IMR-90 (cell line): ENCODE results near the gene RFX2. TPM values are rescaled to one million over a fixed set of nuclear protein-coding genes. Genes with fewer than 3 reads are reported as not detected.

Experiments
- ATAC-seq: fragments of 200-7000 bp; cut with Tn5 transposase; 2 replicates; pipeline ENCODE4 v1.9.1; 2020; ENCODE audit warnings: low read depth, mild to moderate bottlenecking, moderate library complexity
- BruUV-seq: library from RNA; stranded (reverse); fragments of 400-500 nt; replicated peaks from 2 replicates; lab custom pipeline; 2021; lab: Mats Ljungman, UMichigan
- CTCF ChIA-PET: fragments of 300-600 bp; formaldehyde crosslinking; extraction: SDS; loops from one replicate; lab custom pipeline; 2021; ENCODE audit warnings: antibody characterized with exemption; lab: Yijun Ruan, JAX
- POLR2A ChIA-PET: fragments of 300-600 bp; sonication (Branson Sonifier 250); formaldehyde crosslinking; loops from one replicate; lab custom pipeline; 2022; ENCODE audit warnings: antibody characterized with exemption; ENCODE audit not compliant: unreplicated experiment; lab: Charles Lee
- DNase-seq: peaks from one replicate; pipeline ENCODE4 v3.0.0; 2013
- H2AFZ ChIP-seq: replicated peaks from 2 replicates; pipeline ENCODE3; 2013; ENCODE audit warnings: low read length, mild to moderate bottlenecking; ENCODE audit not compliant: poor library complexity
- H2AK5ac ChIP-seq: 2 replicates; pipeline ENCODE4 v1.6.1; 2013; ENCODE audit warnings: low read depth, low read length, inconsistent platforms
- H2AK9ac ChIP-seq: replicated peaks from 2 replicates; pipeline ENCODE3; 2013; ENCODE audit warnings: mild to moderate bottlenecking, low read depth, low read length, moderate library complexity; ENCODE audit not compliant: poor library complexity
- H2BK120ac ChIP-seq: 2 replicates; pipeline ENCODE4 v1.6.1; 2013; ENCODE audit warnings: low read depth, low read length, inconsistent platforms
- H2BK15ac ChIP-seq: 3 replicates; pipeline ENCODE4 v1.6.1; 2013; ENCODE audit warnings: low read depth, low read length, inconsistent platforms
- H2BK20ac ChIP-seq: 2 replicates; pipeline ENCODE4 v1.6.1; 2013; ENCODE audit warnings: low read depth, mild to moderate bottlenecking, inconsistent platforms, low read length, moderate library complexity
- H2BK5ac ChIP-seq: 2 replicates; pipeline ENCODE4 v1.6.1; 2013; ENCODE audit warnings: mild to moderate bottlenecking, low read depth, low read length, inconsistent platforms; ENCODE audit not compliant: poor library complexity, severe bottlenecking
- H3K14ac ChIP-seq: replicated peaks from 2 replicates; pipeline ENCODE4 v1.6.1; 2013; ENCODE audit warnings: low read depth, low read length, inconsistent platforms
- H3K18ac ChIP-seq: 2 replicates; pipeline ENCODE4 v1.6.1; 2013; ENCODE audit warnings: low read depth, low read length, control low read depth
- H3K23ac ChIP-seq: 2 replicates; pipeline ENCODE4 v1.6.1; 2013; ENCODE audit warnings: low read depth, low read length, inconsistent platforms
- H3K27ac ChIP-seq: 2 replicates; pipeline ENCODE4 v1.5.1; 2013; ENCODE audit warnings: mild to moderate bottlenecking, control low read depth, low read length; ENCODE audit not compliant: insufficient read depth
- H3K27me3 ChIP-seq: 2 replicates; pipeline ENCODE4 v1.6.1; 2013; ENCODE audit warnings: low read length; ENCODE audit not compliant: control insufficient read depth, insufficient read depth
- H3K36me3 ChIP-seq: 2 replicates; pipeline ENCODE4 v1.6.1; 2013; ENCODE audit warnings: low read length, mixed read lengths; ENCODE audit not compliant: control insufficient read depth, insufficient read depth
- H3K4ac ChIP-seq: 2 replicates; pipeline ENCODE4 v1.6.1; 2013; ENCODE audit warnings: low read depth, low read length, inconsistent platforms
- H3K4me1 ChIP-seq: 2 replicates; pipeline ENCODE4 v1.6.1; 2013; ENCODE audit warnings: low read length, mixed read lengths; ENCODE audit not compliant: control insufficient read depth, insufficient read depth
- H3K4me2 ChIP-seq: 2 replicates; pipeline ENCODE4 v1.6.1; 2013; ENCODE audit warnings: low read depth, mild to moderate bottlenecking, control low read depth, low read length, moderate library complexity
- H3K4me3 ChIP-seq: 2 replicates; pipeline ENCODE4 v1.5.1; 2013; ENCODE audit warnings: low read depth, mild to moderate bottlenecking, control low read depth, low read length, moderate library complexity; ENCODE audit not compliant: insufficient read depth
- H3K56ac ChIP-seq: 2 replicates; pipeline ENCODE4 v1.6.1; 2013; ENCODE audit warnings: low read length, inconsistent platforms; ENCODE audit not compliant: insufficient read depth; ENCODE audit errors: extremely low read depth
- H3K79me1 ChIP-seq, 2 experiments: 2 replicates each; pipeline ENCODE4 v1.6.1; 2013; ENCODE audit warnings: low read length in 2 of 2, inconsistent platforms in 1 of 2, low read depth in 1 of 2
- H3K9ac ChIP-seq: 2 replicates; pipeline ENCODE4 v1.6.1; 2013; ENCODE audit warnings: low read depth, low read length, control low read depth
- H3K9me1 ChIP-seq: 2 replicates; pipeline ENCODE4 v1.6.1; 2013; ENCODE audit warnings: low read length, inconsistent platforms; ENCODE audit not compliant: insufficient read depth
- H3K9me3 ChIP-seq: 2 replicates; pipeline ENCODE4 v1.6.1; 2013; ENCODE audit warnings: low read length; ENCODE audit not compliant: control insufficient read depth, insufficient read depth
- H4K20me1 ChIP-seq: 2 replicates; pipeline ENCODE4 v1.6.1; 2013; ENCODE audit warnings: low read length, inconsistent platforms; ENCODE audit not compliant: insufficient read depth
- H4K5ac ChIP-seq: 2 replicates; pipeline ENCODE4 v1.6.1; 2013; ENCODE audit warnings: mild to moderate bottlenecking, low read depth, low read length, control low read depth
- H4K8ac ChIP-seq, 2 experiments: 2 replicates each; pipeline ENCODE4 v1.6.1; 2013; ENCODE audit warnings: low read depth in 2 of 2, low read length in 2 of 2, control low read depth in 1 of 2, inconsistent platforms in 1 of 2
- H4K91ac ChIP-seq: 2 replicates; pipeline ENCODE4 v1.6.1; 2013; ENCODE audit warnings: low read depth, low read length, inconsistent platforms; ENCODE audit not compliant: insufficient read depth
- BHLHE40 ChIP-seq: fragments of 150-350 bp; IDR thresholded peaks from 2 replicates; pipeline ENCODE4 v1.6.1; 2016; ENCODE audit warnings: mild to moderate bottlenecking, low read depth, low read length
- CEBPB ChIP-seq: IDR thresholded peaks from 2 replicates; pipeline ENCODE4 v1.6.1; 2012; ENCODE audit warnings: low read depth, low read length, improper control_type of control experiment
- CHD1 ChIP-seq: IDR thresholded peaks from 2 replicates; pipeline ENCODE4 v1.6.1; 2012; ENCODE audit warnings: low read depth, low read length, improper control_type of control experiment
- FOS ChIP-seq: fragments of 150-350 bp; IDR thresholded peaks from 2 replicates; pipeline ENCODE4 v1.6.1; 2016; ENCODE audit warnings: low read depth, low read length
- MAFK ChIP-seq: IDR thresholded peaks from 2 replicates; pipeline ENCODE4 v1.6.1; 2012; ENCODE audit warnings: low read depth, low read length, improper control_type of control experiment
- MXI1 ChIP-seq: IDR thresholded peaks from 2 replicates; pipeline ENCODE4 v1.6.1; 2012; ENCODE audit warnings: low read depth, mild to moderate bottlenecking, low read length, moderate library complexity, borderline replicate concordance
- NFE2L2 ChIP-seq: fragments of 150-350 bp; IDR thresholded peaks from 2 replicates; pipeline ENCODE4 v1.6.1; 2016; ENCODE audit warnings: low read depth, mild to moderate bottlenecking, low read length
- POLR2A ChIP-seq: IDR thresholded peaks from 2 replicates; pipeline ENCODE4 v1.6.1; 2012; ENCODE audit warnings: mild to moderate bottlenecking, low read depth, low read length
- RCOR1 ChIP-seq: IDR thresholded peaks from 2 replicates; pipeline ENCODE4 v1.6.1; 2012; ENCODE audit warnings: mild to moderate bottlenecking, low read length, improper control_type of control experiment; ENCODE audit not compliant: insufficient replicate concordance
- SMC3 ChIP-seq: fragments of 150-350 bp; IDR thresholded peaks from 2 replicates; pipeline ENCODE4 v1.6.1; 2016; ENCODE audit warnings: low read depth, mild to moderate bottlenecking, antibody characterized with exemption, low read length, moderate library complexity
- WGBS, 2 experiments: methylation state at CpG; one replicate each; pipeline versions ENCODE4 v1.1.5 to v1.1.7; 2013; ENCODE audit warnings: missing lambda C conversion rate in 2 of 2; ENCODE audit not compliant: insufficient read length in 1 of 2; ENCODE audit errors: extremely low coverage in 2 of 2; 5-methylcytosine and 5-hydroxymethylcytosine counted together
- dilution Hi-C: fragments of 300-500 bp; cut with HindIII; formaldehyde crosslinking; loops from one replicate; pipeline ENCODE4 v1.14.3; 2018; ENCODE audit warnings: low sequenced_read_pairs; ENCODE audit not compliant: unreplicated experiment
- in situ Hi-C: fragments of 300-500 bp; cut with MboI; formaldehyde crosslinking; loops from 3 replicates; pipeline ENCODE4 v1.14.3; 2019; ENCODE audit warnings: low sequenced_read_pairs, inconsistent platforms, mixed read lengths
- intact Hi-C: fragments of 100-400 bp; cut with micrococcal nuclease; formaldehyde crosslinking; loops from 2 replicates; pipeline ENCODE4 v1.10.0; 2022
- polyA plus RNA-seq, 3 experiments: library from polyadenylated mRNA; depleted of rRNA; stranded (reverse); fragments of >200 nt; gene quantifications; 2 replicates each; pipeline ENCODE4 v1.2.3, GENCODE V29; 2012; ENCODE audit warnings: low replicate concordance in 1 of 3
- total RNA-seq: library from RNA; depleted of rRNA; stranded (reverse); fragments of >200 nt; gene quantifications from 2 replicates; pipeline ENCODE4 v1.2.3, GENCODE V29; 2012
- TF ChIP-seq, protein P1 (sequence below): fragments of 150-350 bp; IDR thresholded peaks from 2 replicates; pipeline ENCODE4 v1.6.1; 2016; ENCODE audit warnings: low read depth, mild to moderate bottlenecking, low read length, moderate library complexity, borderline replicate concordance
- TF ChIP-seq, protein P2 (sequence below): fragments of 150-350 bp; IDR thresholded peaks from 2 replicates; pipeline ENCODE4 v1.6.1; 2017; ENCODE audit warnings: mild to moderate bottlenecking, antibody characterized with exemption, low read length, low read depth
- TF ChIP-seq, protein P3 (sequence below): conservative IDR thresholded peaks from 2 replicates; pipeline ENCODE4 v1.5.1; 2012; ENCODE audit warnings: mild to moderate bottlenecking, low read depth, low read length, improper control_type of control experiment

RFX2 gene
- total and polyA plus RNA-seq, 2 of the 4 experiments (the other 2 are of a cell fraction) = 2.2 to 4.9 TPM

DNA sequence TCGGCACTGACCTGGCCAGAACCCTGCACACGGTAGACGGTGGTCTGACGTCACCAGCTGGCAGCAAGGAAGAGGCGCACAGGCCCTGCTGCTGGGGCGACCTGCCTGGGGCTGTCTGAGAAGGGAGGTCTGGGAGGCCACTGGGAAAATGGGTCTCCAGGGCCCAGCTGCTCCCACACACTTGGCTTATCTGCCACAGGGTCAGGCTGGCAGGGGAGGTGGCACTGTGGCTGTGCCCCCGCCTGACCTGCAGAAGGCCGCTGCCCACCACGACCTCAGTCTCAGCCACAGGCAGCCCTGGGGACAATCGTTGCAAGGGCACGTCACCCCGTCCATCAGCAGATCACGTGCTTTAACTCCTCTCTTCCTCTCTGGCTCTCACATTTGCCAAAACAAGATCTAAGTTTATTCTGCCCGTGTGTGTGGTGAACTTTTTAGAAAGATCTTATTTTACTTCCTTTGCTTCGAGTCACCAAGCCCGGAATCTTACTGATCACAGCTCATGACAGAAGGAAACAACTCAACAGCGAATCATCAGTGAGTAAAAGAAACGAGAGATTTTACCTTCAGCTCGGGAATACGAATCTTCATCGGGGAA is 87.1 kb downstream of the RFX2 start:
- no peaks in the 10 kb centered on the region for H3K9me3 ChIP-seq
- H2AK5ac ChIP-seq = peak overlapping the region; percentile 47; the same call in 1 of the 2 replicates
- DNase-seq (peak; percentile 71), ATAC-seq (peak; percentile 64)
- peak overlapping the region; percentile 59 for H2BK5ac ChIP-seq
- CTCF ChIA-PET = interaction anchor here (0.7 to 2.2 kb wide), 5 partner anchors 11 to 219 kb away, joined by 4 to 10 read pairs (median 4); no protein-coding TSS in a partner anchor
- H3K9me1 ChIP-seq = peaks cover 4% of the 10 kb centered on the region; the same call in 1 of the 2 replicates
- peak overlapping the region; percentile 13 for H4K91ac ChIP-seq
- peak overlapping the region; percentile 31 for H2AK9ac ChIP-seq
- H3K4me2 ChIP-seq = peak overlapping the region; percentile 7
- peak overlapping the region; percentile 88 for H3K23ac ChIP-seq
- in situ Hi-C loops = loop anchor here (10.0 kb wide), 1 partner anchor 218 kb away; the partner anchor contains the start of gene NRTN
- H2BK15ac ChIP-seq = peak overlapping the region; percentile 7; the same call in 1 of the 3 replicates
- H2BK20ac ChIP-seq = peak overlapping the region; percentile 52; the same call in 1 of the 2 replicates
- no peaks in the 10 kb centered on the region for H3K36me3 ChIP-seq
- peak overlapping the region; percentile 1; the same call in 1 of the 2 replicates for H3K18ac ChIP-seq
- H3K4me3 ChIP-seq = no peak overlapping the region
- peak overlapping the region; percentile 66 for H2BK120ac ChIP-seq
- peak overlapping the region; percentile 1; the same call in 1 of the 2 replicates for H3K9ac ChIP-seq
- peak overlapping the region; percentile 3; the same call in 1 of the 2 replicates for H4K5ac ChIP-seq
- peak overlapping the region; percentile 86 for H3K4ac ChIP-seq
- peak overlapping the region; percentile 43 for H3K14ac ChIP-seq
- WGBS, 2 experiments = 40% methylated on average over 1 of the region's 21 CpGs; no CpG with 5 or more reads in 1 of the 2 experiments
- no TSS peak for BruUV-seq
- peak overlapping the region; percentile 91 for H2AFZ ChIP-seq
- H3K4me1 ChIP-seq = peaks cover 9% of the 10 kb centered on the region
- TF ChIP-seq MXI1 = no peak
- no peak for TF ChIP-seq MAFK
- TF ChIP-seq, protein P1, sequence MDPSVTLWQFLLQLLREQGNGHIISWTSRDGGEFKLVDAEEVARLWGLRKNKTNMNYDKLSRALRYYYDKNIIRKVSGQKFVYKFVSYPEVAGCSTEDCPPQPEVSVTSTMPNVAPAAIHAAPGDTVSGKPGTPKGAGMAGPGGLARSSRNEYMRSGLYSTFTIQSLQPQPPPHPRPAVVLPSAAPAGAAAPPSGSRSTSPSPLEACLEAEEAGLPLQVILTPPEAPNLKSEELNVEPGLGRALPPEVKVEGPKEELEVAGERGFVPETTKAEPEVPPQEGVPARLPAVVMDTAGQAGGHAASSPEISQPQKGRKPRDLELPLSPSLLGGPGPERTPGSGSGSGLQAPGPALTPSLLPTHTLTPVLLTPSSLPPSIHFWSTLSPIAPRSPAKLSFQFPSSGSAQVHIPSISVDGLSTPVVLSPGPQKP = no peak
- no peak for TF ChIP-seq FOS
- TF ChIP-seq RCOR1 = no peak
- TF ChIP-seq, protein P2, sequence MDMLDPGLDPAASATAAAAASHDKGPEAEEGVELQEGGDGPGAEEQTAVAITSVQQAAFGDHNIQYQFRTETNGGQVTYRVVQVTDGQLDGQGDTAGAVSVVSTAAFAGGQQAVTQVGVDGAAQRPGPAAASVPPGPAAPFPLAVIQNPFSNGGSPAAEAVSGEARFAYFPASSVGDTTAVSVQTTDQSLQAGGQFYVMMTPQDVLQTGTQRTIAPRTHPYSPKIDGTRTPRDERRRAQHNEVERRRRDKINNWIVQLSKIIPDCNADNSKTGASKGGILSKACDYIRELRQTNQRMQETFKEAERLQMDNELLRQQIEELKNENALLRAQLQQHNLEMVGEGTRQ = peak; percentile 63
- TF ChIP-seq CHD1 = no peak
- no peak for TF ChIP-seq NFE2L2
- no peak for TF ChIP-seq CEBPB
- TF ChIP-seq, protein P3, sequence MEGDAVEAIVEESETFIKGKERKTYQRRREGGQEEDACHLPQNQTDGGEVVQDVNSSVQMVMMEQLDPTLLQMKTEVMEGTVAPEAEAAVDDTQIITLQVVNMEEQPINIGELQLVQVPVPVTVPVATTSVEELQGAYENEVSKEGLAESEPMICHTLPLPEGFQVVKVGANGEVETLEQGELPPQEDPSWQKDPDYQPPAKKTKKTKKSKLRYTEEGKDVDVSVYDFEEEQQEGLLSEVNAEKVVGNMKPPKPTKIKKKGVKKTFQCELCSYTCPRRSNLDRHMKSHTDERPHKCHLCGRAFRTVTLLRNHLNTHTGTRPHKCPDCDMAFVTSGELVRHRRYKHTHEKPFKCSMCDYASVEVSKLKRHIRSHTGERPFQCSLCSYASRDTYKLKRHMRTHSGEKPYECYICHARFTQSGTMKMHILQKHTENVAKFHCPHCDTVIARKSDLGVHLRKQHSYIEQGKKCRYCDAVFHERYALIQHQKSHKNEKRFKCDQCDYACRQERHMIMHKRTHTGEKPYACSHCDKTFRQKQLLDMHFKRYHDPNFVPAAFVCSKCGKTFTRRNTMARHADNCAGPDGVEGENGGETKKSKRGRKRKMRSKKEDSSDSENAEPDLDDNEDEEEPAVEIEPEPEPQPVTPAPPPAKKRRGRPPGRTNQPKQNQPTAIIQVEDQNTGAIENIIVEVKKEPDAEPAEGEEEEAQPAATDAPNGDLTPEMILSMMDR = no peak
- no peak for TF ChIP-seq SMC3
- TF ChIP-seq POLR2A = no peak
- TF ChIP-seq BHLHE40 = peak; percentile 57
- dilution Hi-C loops = no loop called here
- no peaks in the 10 kb centered on the region for H3K27me3 ChIP-seq
- H3K27ac ChIP-seq = peak overlapping the region; percentile 55
- intact Hi-C loops = loop anchor here (2.0 to 5.0 kb wide), 3 partner anchors 34 to 221 kb away; no protein-coding TSS in a partner anchor
- no peaks in the 10 kb centered on the region for H4K20me1 ChIP-seq
- H4K8ac ChIP-seq = peak overlapping the region; percentile 38 to 74; a peak in 3 of 4 replicates
- H3K56ac ChIP-seq = no peak overlapping the region
- no peaks in the 10 kb centered on the region for H3K79me1 ChIP-seq
- POLR2A ChIA-PET = no interaction called here
